ENCODE data around the gene H1-8. TPM values are rescaled to one million over a fixed set of nuclear protein-coding genes. Genes with fewer than 3 reads are reported as not detected.

Gene H1-8
- total RNA-seq, 4 donors from 2014 or later, result not detected

GRCh38 chr3:129502641-129503408 is 40.1 kb upstream of the H1-8 start:
- ATAC-seq (ENCODE audit: low FRiP score) (no peak), DNase-seq (ENCODE audit: low spot score) (no peak)
- TF ChIP-seq CTCF (IDR thresholded peaks at IDR 0.05), result no peak

- ATAC-seq (ENCODE audit: low FRiP score), result no peak
These were observed 39.3 kb upstream of the H1-8 start for GRCh38 chr3:129503471-129504291.

GRCh38 chr3:129504471-129505100 is 38.4 kb upstream of the H1-8 start:
- DNase-seq (ENCODE audit: low spot score) (no peak), ATAC-seq (ENCODE audit: low FRiP score) (no peak)
- no peak for TF ChIP-seq CTCF (IDR thresholded peaks at IDR 0.05)

More at GRCh38 chr3:129503471-129504291, 39.3 kb upstream of the H1-8 start:
- DNase-seq (ENCODE audit: low spot score), result no peak
- no peak for TF ChIP-seq CTCF (IDR thresholded peaks at IDR 0.05)

- no peak for ATAC-seq (ENCODE audit: low FRiP score)
- no peak for TF ChIP-seq CTCF (IDR thresholded peaks at IDR 0.05)
- no peak for DNase-seq (ENCODE audit: low spot score)
These were observed 37.6 kb upstream of the H1-8 start for GRCh38 chr3:129505341-129505740.

GRCh38 chr3:129506231-129506742 is 36.7 kb upstream of the H1-8 start:
- DNase-seq (ENCODE audit: low spot score) (no peak), ATAC-seq (ENCODE audit: low FRiP score) (no peak)
- no peak for TF ChIP-seq CTCF (IDR thresholded peaks at IDR 0.05)

GRCh38 chr3:129507181-129507831 is 35.7 kb upstream of the H1-8 start:
- no peak for TF ChIP-seq CTCF (IDR thresholded peaks at IDR 0.05)
- ATAC-seq (ENCODE audit: low FRiP score) (no peak), DNase-seq (ENCODE audit: low spot score) (no peak)

Measured in omental fat pad (tissue), 4 donors.